CD4-positive, alpha-beta memory T cell (primary cell): Measurements from ENCODE around the gene HSP90AA1. TPM values are rescaled to one million over a fixed set of nuclear protein-coding genes. Genes with fewer than 3 reads are reported as not detected.

Experiments used
- CTCF ChIA-PET: fragments of 350-600 bp; sonication (Branson Sonifier 250); formaldehyde crosslinking; loops from one replicate; lab custom pipeline; 2021; ENCODE audit warnings: inconsistent platforms; ENCODE audit not compliant: partially characterized antibody; lab: Charles Lee
- POLR2A ChIA-PET: fragments of 350-600 bp; sonication (Branson Sonifier 250); formaldehyde crosslinking; loops from one replicate; lab custom pipeline; 2021; ENCODE audit not compliant: partially characterized antibody; lab: Charles Lee
- DNase-seq, 5 donors: peaks; one replicate each; pipeline versions ENCODE4 v3.0.0 to v3.0.0-alpha.2; 2020 to 2022; ENCODE audit warnings: mixed read lengths in 1 of 5
- H3K27ac ChIP-seq: one replicate; pipeline ENCODE4 v1.7.0; 2013; ENCODE audit warnings: low read depth, low read length
- H3K27me3 ChIP-seq: 2 replicates; pipeline ENCODE4 v1.7.0; 2013; ENCODE audit warnings: mild to moderate bottlenecking, low read length, moderate library complexity; ENCODE audit not compliant: insufficient read depth
- H3K36me3 ChIP-seq: 2 replicates; pipeline ENCODE4 v1.7.0; 2013; ENCODE audit warnings: mild to moderate bottlenecking, low read length, moderate library complexity; ENCODE audit not compliant: insufficient read depth
- H3K4me1 ChIP-seq: 2 replicates; pipeline ENCODE4 v1.7.0; 2013; ENCODE audit warnings: mild to moderate bottlenecking, low read length, moderate library complexity; ENCODE audit not compliant: insufficient read depth
- H3K4me3 ChIP-seq, 2 donors: one replicate each; pipeline ENCODE4 v1.7.0; 2013; ENCODE audit warnings: low read length in 2 of 2, mild to moderate bottlenecking in 1 of 2
- H3K9me3 ChIP-seq, 2 donors: one replicate each; pipeline ENCODE4 v1.7.0; 2013; ENCODE audit warnings: low read length in 2 of 2, control low read depth in 1 of 2; ENCODE audit not compliant: control insufficient read depth in 1 of 2
- H3K27ac Mint-ChIP-seq, 7 donors: one replicate each; pipeline ENCODE4 v1.8.0; 2020 to 2021; ENCODE audit warnings: mixed read lengths in 7 of 7, mild to moderate bottlenecking in 6 of 7, inconsistent platforms in 3 of 7, moderate library complexity in 3 of 7
- H3K27me3 Mint-ChIP-seq, 2 donors: one replicate each; pipeline ENCODE4 v1.8.0; 2020 to 2021; ENCODE audit warnings: mixed read lengths in 2 of 2
- H3K36me3 Mint-ChIP-seq, 2 donors: one replicate each; pipeline ENCODE4 v1.8.0; 2020 to 2021; ENCODE audit warnings: mixed read lengths in 2 of 2, inconsistent platforms in 1 of 2, mild to moderate bottlenecking in 1 of 2
- H3K4me1 Mint-ChIP-seq, 4 donors: one replicate each; pipeline ENCODE4 v1.8.0; 2020 to 2021; ENCODE audit warnings: mixed read lengths in 4 of 4, mild to moderate bottlenecking in 1 of 4
- H3K4me3 Mint-ChIP-seq, 8 donors: one replicate each; pipeline ENCODE4 v1.8.0; 2020 to 2021; ENCODE audit warnings: mixed read lengths in 8 of 8, mild to moderate bottlenecking in 7 of 8, moderate library complexity in 6 of 8, inconsistent platforms in 3 of 8
- H3K9me3 Mint-ChIP-seq, 8 donors: one replicate each; pipeline ENCODE4 v1.8.0; 2020 to 2021; ENCODE audit warnings: mixed read lengths in 8 of 8, mild to moderate bottlenecking in 5 of 8, inconsistent platforms in 3 of 8, moderate library complexity in 1 of 8
- intact Hi-C: fragments of 100-400 bp; cut with micrococcal nuclease; formaldehyde crosslinking; loops from one replicate; pipeline ENCODE4 v1.15.1; 2023
- polyA plus RNA-seq, 2 donors: library from polyadenylated mRNA; unstranded; fragments of 300-500 nt; fragmentation: Illumina TruSeq; gene quantifications; one replicate each; pipeline ENCODE4 v1.2.3, GENCODE V29; 2021
- total RNA-seq, 2 experiments: library from RNA; stranded (reverse); gene quantifications; one replicate each; pipeline ENCODE4 v1.2.3, GENCODE V29; 2021

The HSP90AA1 gene
- total and polyA plus RNA-seq, 4 experiments from 2014 or later: 191 to 515 (median 286) TPM

GRCh38 chr14:102043251-102044025 is 43.4 kb downstream of the HSP90AA1 start:
- DNase-seq: no peak
- no peaks in the 10 kb centered on the region for H3K9me3 Mint-ChIP-seq
- H3K27ac Mint-ChIP-seq: no peak overlapping the region
- intact Hi-C loops: no loop called here
- CTCF ChIA-PET: interaction anchor here (1.7 kb wide), 1 partner anchor 53 kb away, joined by 5 read pairs; no protein-coding TSS in a partner anchor
- H3K4me3 Mint-ChIP-seq: no peak overlapping the region
- H3K4me1 Mint-ChIP-seq: no peaks in the 10 kb centered on the region
- H3K4me1 ChIP-seq: no peaks in the 10 kb centered on the region
- POLR2A ChIA-PET: no interaction called here
- H3K27me3 ChIP-seq: no peaks in the 10 kb centered on the region
- H3K4me3 ChIP-seq: no peak overlapping the region
- H3K9me3 ChIP-seq: no peaks in the 10 kb centered on the region
- H3K36me3 ChIP-seq: peaks cover 77% of the 10 kb centered on the region
- H3K36me3 Mint-ChIP-seq: peaks cover 59 to 80% of the 10 kb centered on the region in 2 donors
- H3K27me3 Mint-ChIP-seq: no peaks in the 10 kb centered on the region
- no peak overlapping the region for H3K27ac ChIP-seq

GRCh38 chr14:102042699-102043098 is 44.1 kb downstream of the HSP90AA1 start:
- H3K4me1 ChIP-seq: no peaks in the 10 kb centered on the region
- no peak overlapping the region for H3K4me3 ChIP-seq
- H3K27me3 ChIP-seq: no peaks in the 10 kb centered on the region
- CTCF ChIA-PET: interaction anchor here (1.7 kb wide), 1 partner anchor 54 kb away, joined by 5 read pairs; no protein-coding TSS in a partner anchor
- H3K36me3 Mint-ChIP-seq: peaks cover 55 to 78% of the 10 kb centered on the region in 2 donors
- intact Hi-C loops: no loop called here
- H3K27me3 Mint-ChIP-seq: no peaks in the 10 kb centered on the region
- DNase-seq: no peak
- H3K4me3 Mint-ChIP-seq: no peak overlapping the region
- H3K27ac Mint-ChIP-seq: peak overlapping the region in 1 of 7 donors; percentile 53
- POLR2A ChIA-PET: no interaction called here
- no peaks in the 10 kb centered on the region for H3K9me3 Mint-ChIP-seq
- H3K36me3 ChIP-seq: peaks cover 77% of the 10 kb centered on the region
- no peaks in the 10 kb centered on the region for H3K4me1 Mint-ChIP-seq
- H3K9me3 ChIP-seq: no peaks in the 10 kb centered on the region
- no peak overlapping the region for H3K27ac ChIP-seq

- Mint-ChIP-seq H3K4me1 (no peaks in the 10 kb centered on the region), H3K27me3 (no peaks in the 10 kb centered on the region), H3K9me3 (no peaks in the 10 kb centered on the region), H3K36me3 (peaks cover 62 to 87% of the 10 kb centered on the region in 2 donors), H3K4me3 (no peak overlapping the region), H3K27ac (no peak overlapping the region)
- Histone ChIP-seq H3K4me1 (no peaks in the 10 kb centered on the region), H3K27ac (no peak overlapping the region), H3K36me3 (peaks cover 90% of the 10 kb centered on the region), H3K27me3 (no peaks in the 10 kb centered on the region), H3K9me3 (no peaks in the 10 kb centered on the region), H3K4me3 (no peak overlapping the region)
- ChIA-PET POLR2A (no interaction called here), CTCF (no interaction called here)
- intact Hi-C loops: no loop called here
- DNase-seq: no peak
Observed at GRCh38 chr14:102040153-102040552, 46.7 kb downstream of the HSP90AA1 start.

- peaks cover 59 to 86% of the 10 kb centered on the region in 2 donors for H3K36me3 Mint-ChIP-seq
Observed at GRCh38 chr14:102039157-102039556, 47.7 kb downstream of the HSP90AA1 start.

GRCh38 chr14:102037686-102038085 is 49.2 kb downstream of the HSP90AA1 start:
- DNase-seq: no peak
- no peaks in the 10 kb centered on the region for H3K9me3 Mint-ChIP-seq
- H3K36me3 ChIP-seq: peaks cover 90% of the 10 kb centered on the region
- H3K4me3 ChIP-seq: no peak overlapping the region
- H3K4me1 ChIP-seq: no peaks in the 10 kb centered on the region
- H3K9me3 ChIP-seq: no peaks in the 10 kb centered on the region
- ChIA-PET CTCF (no interaction called here), POLR2A (no interaction called here)
- no peak overlapping the region for H3K4me3 Mint-ChIP-seq
- no peak overlapping the region for H3K27ac ChIP-seq
- no peaks in the 10 kb centered on the region for H3K27me3 Mint-ChIP-seq
- H3K36me3 Mint-ChIP-seq: peaks cover 63 to 89% of the 10 kb centered on the region in 2 donors
- no peaks in the 10 kb centered on the region for H3K4me1 Mint-ChIP-seq
- H3K27ac Mint-ChIP-seq: no peak overlapping the region
- no peaks in the 10 kb centered on the region for H3K27me3 ChIP-seq
- intact Hi-C loops: no loop called here

More at GRCh38 chr14:102039157-102039556, 47.7 kb downstream of the HSP90AA1 start:
- Mint-ChIP-seq H3K4me1 (no peaks in the 10 kb centered on the region), H3K27ac (peak overlapping the region in 2 of 7 donors; percentile 30 to 52), H3K27me3 (no peaks in the 10 kb centered on the region), H3K9me3 (no peaks in the 10 kb centered on the region), H3K4me3 (no peak overlapping the region)
- ChIA-PET POLR2A (interaction anchor here (1.0 kb wide), 1 partner anchor 9 kb away, joined by 3 read pairs; no protein-coding TSS in a partner anchor), CTCF (no interaction called here)
- Histone ChIP-seq H3K36me3 (peaks cover 87% of the 10 kb centered on the region), H3K4me1 (no peaks in the 10 kb centered on the region), H3K27me3 (no peaks in the 10 kb centered on the region), H3K4me3 (no peak overlapping the region), H3K9me3 (no peaks in the 10 kb centered on the region), H3K27ac (no peak overlapping the region)
- intact Hi-C loops: no loop called here
- DNase-seq: no peak

- ChIA-PET CTCF (no interaction called here), POLR2A (interaction anchor here (0.6 to 0.8 kb wide), 2 partner anchors 8 to 77 kb away, joined by 3 read pairs; no protein-coding TSS in a partner anchor)
- H3K36me3 ChIP-seq: peaks cover 87% of the 10 kb centered on the region
- no peak overlapping the region for H3K27ac ChIP-seq
- no peaks in the 10 kb centered on the region for H3K27me3 ChIP-seq
- Mint-ChIP-seq H3K27me3 (no peaks in the 10 kb centered on the region), H3K4me3 (no peak overlapping the region), H3K4me1 (no peaks in the 10 kb centered on the region), H3K27ac (peak overlapping the region in 2 of 7 donors; percentile 8 to 73), H3K36me3 (peaks cover 54 to 81% of the 10 kb centered on the region in 2 donors), H3K9me3 (no peaks in the 10 kb centered on the region)
- H3K9me3 ChIP-seq: no peaks in the 10 kb centered on the region
- no peaks in the 10 kb centered on the region for H3K4me1 ChIP-seq
- DNase-seq: no peak
- no peak overlapping the region for H3K4me3 ChIP-seq
- intact Hi-C loops: no loop called here
Observed at GRCh38 chr14:102035914-102036313, 50.9 kb downstream of the HSP90AA1 start.

GRCh38 chr14:102034301-102034700 is 52.5 kb downstream of the HSP90AA1 start:
- ChIA-PET POLR2A (no interaction called here), CTCF (interaction anchor here (1.0 to 1.1 kb wide), 2 partner anchors 24 to 57 kb away, joined by 3 read pairs; no protein-coding TSS in a partner anchor)
- DNase-seq: no peak
- Histone ChIP-seq H3K36me3 (peaks cover 88% of the 10 kb centered on the region), H3K4me3 (no peak overlapping the region), H3K9me3 (no peaks in the 10 kb centered on the region), H3K27me3 (no peaks in the 10 kb centered on the region), H3K4me1 (no peaks in the 10 kb centered on the region), H3K27ac (no peak overlapping the region)
- Mint-ChIP-seq H3K4me3 (no peak overlapping the region), H3K9me3 (no peaks in the 10 kb centered on the region), H3K4me1 (no peaks in the 10 kb centered on the region), H3K27me3 (no peaks in the 10 kb centered on the region), H3K36me3 (peaks cover 56 to 82% of the 10 kb centered on the region in 2 donors), H3K27ac (peak overlapping the region in 2 of 7 donors; percentile 32 to 63)
- intact Hi-C loops: no loop called here
